ENCODE data around the gene TMEM132C. TPM values are rescaled to one million over a fixed set of nuclear protein-coding genes. Genes with fewer than 3 reads are reported as not detected.

TMEM132C gene
- total and polyA plus RNA-seq, 2 donors (not counting 3 experiments of a cell fraction or from before 2014, with no cell fraction given), result not detected

GRCh38 chr12:128339126-128339520, 72.2 kb downstream of the TMEM132C start:
- Histone ChIP-seq H3K4me2 (ENCODE audit: insufficient read depth, low read length) (no peak overlapping the region), H2AFZ (ENCODE audit: low read depth, low read length) (no peak overlapping the region), H3K4me1 (ENCODE audit: control insufficient read depth, extremely low read depth, insufficient read depth, low read length) (no peaks in the 10 kb centered on the region), H3K36me3 (ENCODE audit: control insufficient read depth in 2 of 2, extremely low read depth in 1 of 2, insufficient read depth in 2 of 2, low read length in 2 of 2) (no peaks in the 10 kb centered on the region), H4K20me1 (replicated peaks; ENCODE audit: control insufficient read depth, extremely low read depth, insufficient read depth, low read length) (no peaks in the 10 kb centered on the region), H3K9me1 (replicated peaks; ENCODE audit: control insufficient read depth, extremely low read depth, insufficient read depth, low read length) (no peaks in the 10 kb centered on the region), H3K4me3 (replicated peaks in 1 of 3; ENCODE audit: insufficient read depth in 1 of 3, low read depth in 1 of 3, low read length in 3 of 3) (no peak overlapping the region), H3K9me3 (replicated peaks; ENCODE audit: control insufficient read depth, insufficient read depth, low read length) (peaks cover 4% of the 10 kb centered on the region), H3K9ac (replicated peaks; ENCODE audit: extremely low read depth, insufficient read depth, low read length) (no peak overlapping the region), H3K27ac (ENCODE audit: insufficient read depth, low read depth, low read length) (no peak overlapping the region), H3K79me2 (ENCODE audit: control insufficient read depth, insufficient read depth, low read length) (no peaks in the 10 kb centered on the region), H3K27me3 (ENCODE audit: control insufficient read depth in 2 of 2, insufficient read depth in 2 of 2, low read length in 2 of 2) (no peaks in the 10 kb centered on the region)
- DNase-seq (ENCODE audit: low read depth, low spot score) (no peak), FAIRE-seq (no peak)
- CTCF ChIA-PET, result no interaction called here
- TF ChIP-seq JUN (IDR thresholded peaks at IDR 0.05; ENCODE audit: borderline replicate concordance, insufficient read depth, insufficient read length, low read depth) (no peak), POLR2A (IDR thresholded peaks at IDR 0.05; ENCODE audit: low read depth, low read length) (no peak)
- intact Hi-C loops (cut with micrococcal nuclease), result no loop called here
- no TSS peak for BruUV-seq (replicated peaks)
- POLR2A ChIA-PET, result no interaction called here
- dilution Hi-C loops (cut with MboI; ENCODE audit: extremely low pct_ligation_motif_present, low sequenced_read_pairs), result no loop called here

- dilution Hi-C loops (cut with MboI; ENCODE audit: extremely low pct_ligation_motif_present, low sequenced_read_pairs) (no loop called here), intact Hi-C loops (cut with micrococcal nuclease) (no loop called here)
- no peak overlapping the region for H3K9ac ChIP-seq (replicated peaks; ENCODE audit: extremely low read depth, insufficient read depth, low read length)
- no peaks in the 10 kb centered on the region for H4K20me1 ChIP-seq (replicated peaks; ENCODE audit: control insufficient read depth, extremely low read depth, insufficient read depth, low read length)
- DNase-seq (ENCODE audit: low read depth, low spot score) (no peak), FAIRE-seq (no peak)
- no peaks in the 10 kb centered on the region for H3K27me3 ChIP-seq (ENCODE audit: control insufficient read depth in 2 of 2, insufficient read depth in 2 of 2, low read length in 2 of 2)
- TF ChIP-seq POLR2A (IDR thresholded peaks at IDR 0.05; ENCODE audit: low read depth, low read length) (no peak), FOS (IDR thresholded peaks at IDR 0.05; ENCODE audit: borderline replicate concordance, insufficient read depth, low read length) (no peak), MAX (IDR thresholded peaks at IDR 0.05; ENCODE audit: insufficient read depth, insufficient read length) (no peak), MYC (IDR thresholded peaks at IDR 0.05; ENCODE audit: low read depth, low read length) (no peak), CTCF (IDR thresholded peaks at IDR 0.05; ENCODE audit: extremely low read depth in 1 of 2, insufficient read depth in 1 of 2, low read depth in 1 of 2, low read length in 2 of 2) (no peak), JUN (IDR thresholded peaks at IDR 0.05; ENCODE audit: borderline replicate concordance, insufficient read depth, insufficient read length, low read depth) (no peak)
- ChIA-PET POLR2A (no interaction called here), CTCF (no interaction called here)
- no peak overlapping the region for H2AFZ ChIP-seq (ENCODE audit: low read depth, low read length)
- H3K9me3 ChIP-seq (replicated peaks; ENCODE audit: control insufficient read depth, insufficient read depth, low read length), result peaks cover 6% of the 10 kb centered on the region
- H3K4me2 ChIP-seq (ENCODE audit: insufficient read depth, low read length), result no peak overlapping the region
- no peak overlapping the region for H3K4me3 ChIP-seq (replicated peaks in 1 of 3; ENCODE audit: insufficient read depth in 1 of 3, low read depth in 1 of 3, low read length in 3 of 3)
- no peaks in the 10 kb centered on the region for H3K4me1 ChIP-seq (ENCODE audit: control insufficient read depth, extremely low read depth, insufficient read depth, low read length)
- no TSS peak for BruUV-seq (replicated peaks)
- no peaks in the 10 kb centered on the region for H3K36me3 ChIP-seq (ENCODE audit: control insufficient read depth in 2 of 2, extremely low read depth in 1 of 2, insufficient read depth in 2 of 2, low read length in 2 of 2)
- no peaks in the 10 kb centered on the region for H3K79me2 ChIP-seq (ENCODE audit: control insufficient read depth, insufficient read depth, low read length)
- H3K9me1 ChIP-seq (replicated peaks; ENCODE audit: control insufficient read depth, extremely low read depth, insufficient read depth, low read length), result no peaks in the 10 kb centered on the region
- H3K27ac ChIP-seq (ENCODE audit: insufficient read depth, low read depth, low read length), result no peak overlapping the region
Observed at GRCh38 chr12:128339631-128340030, 72.7 kb downstream of the TMEM132C start.

Measured in endothelial cell of umbilical vein (primary cell).